Neural cell (in vitro differentiated cells): Measurements from ENCODE around the gene MED14. TPM values are rescaled to one million over a fixed set of nuclear protein-coding genes. Genes with fewer than 3 reads are reported as not detected.

Source experiments
- H2AFZ ChIP-seq: fragments of 200-600, 300-800 bp; sonication (generic), shearing (Covaris generic); 2 replicates; pipeline ENCODE4 v1.6.0; 2014; ENCODE audit warnings: low read depth, mild to moderate bottlenecking, antibody characterized with exemption, low read length, moderate library complexity
- H3F3A ChIP-seq: fragments of 200-600 bp; shearing (Covaris generic); 2 replicates; pipeline ENCODE4 v1.6.1; 2016; ENCODE audit warnings: mild to moderate bottlenecking, moderate library complexity, mixed read lengths, antibody characterized with exemption, low read length; ENCODE audit not compliant: insufficient read depth, poor library complexity, severe bottlenecking
- H3K27ac ChIP-seq: fragments of 200-600, 300-800 bp; sonication (generic), shearing (Covaris generic); 2 replicates; pipeline ENCODE4 v1.5.1; 2014; ENCODE audit warnings: mild to moderate bottlenecking, low read length, moderate library complexity
- H3K27me3 ChIP-seq: fragments of 300-800, 200-600 bp; sonication (generic), shearing (Covaris generic); 2 replicates; pipeline ENCODE4 v1.6.0; 2014; ENCODE audit warnings: mild to moderate bottlenecking, low read depth, low read length, moderate library complexity; ENCODE audit not compliant: insufficient read depth
- H3K36me3 ChIP-seq: fragments of 300-800, 200-600 bp; sonication (generic), shearing (Covaris generic); 2 replicates; pipeline ENCODE4 v1.5.1; 2014; ENCODE audit warnings: mild to moderate bottlenecking, antibody characterized with exemption, low read length, moderate library complexity; ENCODE audit not compliant: insufficient read depth
- H3K4me2 ChIP-seq: fragments of 300-800, 200-600 bp; sonication (generic), shearing (Covaris generic); 2 replicates; pipeline ENCODE4 v1.6.0; 2014; ENCODE audit warnings: mild to moderate bottlenecking, low read length
- H3K4me3 ChIP-seq: fragments of 300-800, 200-600 bp; sonication (generic), shearing (Covaris generic); 2 replicates; pipeline ENCODE4 v1.5.1; 2014; ENCODE audit warnings: mild to moderate bottlenecking, low read length, moderate library complexity
- H3K79me2 ChIP-seq: fragments of 200-600 bp; shearing (Covaris generic); replicated peaks from 2 replicates; pipeline ENCODE4 v1.6.0; 2014; ENCODE audit warnings: mild to moderate bottlenecking, low read length, moderate library complexity; ENCODE audit not compliant: insufficient read depth
- H3K9ac ChIP-seq: fragments of 300-800, 200-600 bp; sonication (generic), shearing (Covaris generic); 2 replicates; pipeline ENCODE4 v1.6.1; 2016; ENCODE audit warnings: mild to moderate bottlenecking, low read length, mixed read lengths
- H3K9me2 ChIP-seq: fragments of 200-600 bp; shearing (Covaris generic); 2 replicates; pipeline ENCODE4 v1.6.1; 2016; ENCODE audit warnings: mild to moderate bottlenecking, low read length, mixed read lengths; ENCODE audit not compliant: insufficient read depth
- H3K9me3 ChIP-seq: fragments of 200-600, 300-800 bp; sonication (generic), shearing (Covaris generic); 2 replicates; pipeline ENCODE4 v1.6.1; 2016; ENCODE audit warnings: mild to moderate bottlenecking, mixed run types, low read length, moderate library complexity, mixed read lengths
- H4K20me1 ChIP-seq: fragments of 200-600 bp; shearing (Covaris generic); 2 replicates; pipeline ENCODE4 v1.6.1; 2016; ENCODE audit warnings: mild to moderate bottlenecking, mixed run types; ENCODE audit not compliant: insufficient read depth
- CTCF ChIP-seq: fragments of 450-650 bp; IDR thresholded peaks from 2 replicates; pipeline ENCODE4 v1.5.1; 2014; ENCODE audit warnings: antibody characterized with exemption, mild to moderate bottlenecking, moderate library complexity; ENCODE audit not compliant: poor library complexity, severe bottlenecking
- EP300 ChIP-seq: fragments of 450-650 bp; conservative IDR thresholded peaks from 2 replicates; pipeline ENCODE4 v1.6.1; 2014; ENCODE audit warnings: antibody characterized with exemption, mild to moderate bottlenecking, moderate library complexity; ENCODE audit not compliant: poor library complexity, severe bottlenecking
- EZH2 ChIP-seq: fragments of 200-600, 300-800 bp; shearing (Covaris generic), sonication (generic); IDR thresholded peaks from 2 replicates; pipeline ENCODE4 v1.6.1; 2014; ENCODE audit warnings: antibody characterized with exemption, low read length, borderline replicate concordance, mild to moderate bottlenecking; ENCODE audit not compliant: insufficient read depth, poor library complexity, severe bottlenecking
- MXI1 ChIP-seq: fragments of 450-650 bp; conservative IDR thresholded peaks from 2 replicates; pipeline ENCODE4 v1.6.1; 2014; ENCODE audit warnings: antibody characterized with exemption, mild to moderate bottlenecking; ENCODE audit not compliant: poor library complexity, severe bottlenecking
- POLR2AphosphoS5 ChIP-seq: IDR thresholded peaks from 2 replicates; pipeline ENCODE4 v1.6.1; 2012
- RAD21 ChIP-seq: fragments of 450-650 bp; conservative IDR thresholded peaks from 2 replicates; pipeline ENCODE4 v1.6.1; 2014; ENCODE audit warnings: antibody characterized with exemption, mild to moderate bottlenecking, moderate library complexity
- REST ChIP-seq: IDR thresholded peaks from 2 replicates; pipeline ENCODE4 v1.6.1; 2012; ENCODE audit warnings: borderline replicate concordance
- SMC3 ChIP-seq: fragments of 450-650 bp; conservative IDR thresholded peaks from 2 replicates; pipeline ENCODE4 v1.6.1; 2014; ENCODE audit warnings: antibody characterized with exemption, mild to moderate bottlenecking, moderate library complexity; ENCODE audit not compliant: poor library complexity
- TAF1 ChIP-seq: IDR thresholded peaks from 2 replicates; pipeline ENCODE4 v1.6.1; 2012; ENCODE audit warnings: low read depth
- polyA plus RNA-seq: library from polyadenylated mRNA; depleted of rRNA; stranded (reverse); fragments of >200 nt; gene quantifications from 2 replicates; pipeline ENCODE4 v1.2.3, GENCODE V29; 2014

MED14 gene
- polyA plus RNA-seq, 1 donor from 2014 or later = 22.4 TPM

GRCh38 chrX:40651620-40652223 lies 83.6 kb downstream of the MED14 start:
- Histone ChIP-seq H3K79me2 (no peaks in the 10 kb centered on the region), H3K9me3 (no peaks in the 10 kb centered on the region), H2AFZ (no peak overlapping the region), H3K27me3 (no peaks in the 10 kb centered on the region), H3K9ac (no peak overlapping the region), H3F3A (no peaks in the 10 kb centered on the region), H3K36me3 (no peaks in the 10 kb centered on the region), H3K9me2 (no peaks in the 10 kb centered on the region), H4K20me1 (no peaks in the 10 kb centered on the region), H3K4me3 (no peak overlapping the region), H3K4me2 (no peak overlapping the region), H3K27ac (no peak overlapping the region)
- no peak for TF ChIP-seq POLR2AphosphoS5
- no peak for TF ChIP-seq MXI1
- peak; percentile 72 for TF ChIP-seq CTCF
- peak; percentile 79 for TF ChIP-seq RAD21
- TF ChIP-seq REST = no peak
- TF ChIP-seq EP300 = no peak
- no peak for TF ChIP-seq TAF1
- peak; percentile 77 for TF ChIP-seq SMC3
- TF ChIP-seq EZH2 = no peak

- Histone ChIP-seq H3K9me3 (no peaks in the 10 kb centered on the region), H3K9ac (peak within 1 kb of the TSS; percentile 66), H3K27ac (peak within 1 kb of the TSS; percentile 71), H3K4me3 (peak within 1 kb of the TSS; percentile 78), H3K79me2 (peaks cover 3% of the 10 kb centered on the region), H3K27me3 (no peaks in the 10 kb centered on the region), H3K36me3 (no peaks in the 10 kb centered on the region), H3K9me2 (no peaks in the 10 kb centered on the region), H4K20me1 (no peaks in the 10 kb centered on the region), H2AFZ (peak within 1 kb of the TSS; percentile 31), H3F3A (no peaks in the 10 kb centered on the region), H3K4me2 (peak within 1 kb of the TSS; percentile 30)
- TF ChIP-seq REST = peak; percentile 57
- TF ChIP-seq POLR2AphosphoS5 = peak; percentile 83
- no peak for TF ChIP-seq EP300
- peak; percentile 78 for TF ChIP-seq MXI1
- no peak for TF ChIP-seq SMC3
Measured at GRCh38 chrX:40647307-40648197, 87.8 kb downstream of the MED14 start, which contains the start of gene CXorf38. TSS of gene CXorf38 (minus strand) at chrX:40647561. CDS start at chrX:40647520, 41 bp downstream.
